ENCODE data around the gene PACSIN2.
"Not testable (repeated sequence)": the region's sequence is repeated elsewhere in the genome, so short reads cannot be mapped to it uniquely, and the experiment has no call there.

- not testable (repeated sequence) for TF ChIP-seq CTCF, POLR2A (IDR thresholded peaks at IDR 0.05)
These were observed 1.2 kb upstream of the PACSIN2 start for GRCh38 chr22:43016150-43016549.
